ENCODE data around the gene SLC7A14.

The SLC7A14 gene

GRCh38 chr3:170437176-170437575 is 148.7 kb downstream of the SLC7A14 start (continued):
- TF ChIP-seq, protein P1, sequence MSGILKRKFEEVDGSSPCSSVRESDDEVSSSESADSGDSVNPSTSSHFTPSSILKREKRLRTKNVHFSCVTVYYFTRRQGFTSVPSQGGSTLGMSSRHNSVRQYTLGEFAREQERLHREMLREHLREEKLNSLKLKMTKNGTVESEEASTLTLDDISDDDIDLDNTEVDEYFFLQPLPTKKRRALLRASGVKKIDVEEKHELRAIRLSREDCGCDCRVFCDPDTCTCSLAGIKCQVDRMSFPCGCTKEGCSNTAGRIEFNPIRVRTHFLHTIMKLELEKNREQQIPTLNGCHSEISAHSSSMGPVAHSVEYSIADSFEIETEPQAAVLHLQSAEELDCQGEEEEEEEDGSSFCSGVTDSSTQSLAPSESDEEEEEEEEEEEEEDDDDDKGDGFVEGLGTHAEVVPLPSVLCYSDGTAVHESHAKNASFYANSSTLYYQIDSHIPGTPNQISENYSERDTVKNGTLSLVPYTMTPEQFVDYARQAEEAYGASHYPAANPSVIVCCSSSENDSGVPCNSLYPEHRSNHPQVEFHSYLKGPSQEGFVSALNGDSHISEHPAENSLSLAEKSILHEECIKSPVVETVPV (CRISPR knock-in tag; IDR thresholded peaks at IDR 0.05): no peak

- TF ChIP-seq ZNF8 (CRISPR knock-in tag; IDR thresholded peaks at IDR 0.05) (no peak), PATZ1 (CRISPR knock-in tag; IDR thresholded peaks at IDR 0.05; ENCODE audit: borderline replicate concordance) (no peak), GLIS3 (CRISPR knock-in tag; IDR thresholded peaks at IDR 0.05) (no peak), ZFP30 (CRISPR knock-in tag; IDR thresholded peaks at IDR 0.05) (no peak), ZC3H10 (CRISPR knock-in tag; IDR thresholded peaks at IDR 0.05) (no peak), CREB5 (CRISPR knock-in tag; IDR thresholded peaks at IDR 0.05; ENCODE audit: low read depth) (no peak), ZFP3 (CRISPR knock-in tag; IDR thresholded peaks at IDR 0.05) (no peak), ARNTL (CRISPR knock-in tag; IDR thresholded peaks at IDR 0.05; ENCODE audit: borderline replicate concordance, low read depth) (no peak), ZNF565 (CRISPR knock-in tag; conservative IDR thresholded peaks at IDR 0.05; ENCODE audit: low read depth) (no peak), BACH2 (CRISPR knock-in tag; IDR thresholded peaks at IDR 0.05; ENCODE audit: borderline replicate concordance) (no peak), OSR1 (CRISPR knock-in tag; IDR thresholded peaks at IDR 0.05) (no peak), TOX (CRISPR knock-in tag; IDR thresholded peaks at IDR 0.05; ENCODE audit: borderline replicate concordance) (no peak), ISL1 (CRISPR knock-in tag; IDR thresholded peaks at IDR 0.05) (no peak), TCF4 (CRISPR knock-in tag; IDR thresholded peaks at IDR 0.05; ENCODE audit: borderline replicate concordance) (no peak), CSDC2 (CRISPR knock-in tag; IDR thresholded peaks at IDR 0.05) (no peak), POU6F1 (CRISPR knock-in tag; IDR thresholded peaks at IDR 0.05; ENCODE audit: borderline replicate concordance, low read depth) (no peak)
- TF ChIP-seq, protein P1 (CRISPR knock-in tag; IDR thresholded peaks at IDR 0.05): no peak
- TF ChIP-seq, protein P2, sequence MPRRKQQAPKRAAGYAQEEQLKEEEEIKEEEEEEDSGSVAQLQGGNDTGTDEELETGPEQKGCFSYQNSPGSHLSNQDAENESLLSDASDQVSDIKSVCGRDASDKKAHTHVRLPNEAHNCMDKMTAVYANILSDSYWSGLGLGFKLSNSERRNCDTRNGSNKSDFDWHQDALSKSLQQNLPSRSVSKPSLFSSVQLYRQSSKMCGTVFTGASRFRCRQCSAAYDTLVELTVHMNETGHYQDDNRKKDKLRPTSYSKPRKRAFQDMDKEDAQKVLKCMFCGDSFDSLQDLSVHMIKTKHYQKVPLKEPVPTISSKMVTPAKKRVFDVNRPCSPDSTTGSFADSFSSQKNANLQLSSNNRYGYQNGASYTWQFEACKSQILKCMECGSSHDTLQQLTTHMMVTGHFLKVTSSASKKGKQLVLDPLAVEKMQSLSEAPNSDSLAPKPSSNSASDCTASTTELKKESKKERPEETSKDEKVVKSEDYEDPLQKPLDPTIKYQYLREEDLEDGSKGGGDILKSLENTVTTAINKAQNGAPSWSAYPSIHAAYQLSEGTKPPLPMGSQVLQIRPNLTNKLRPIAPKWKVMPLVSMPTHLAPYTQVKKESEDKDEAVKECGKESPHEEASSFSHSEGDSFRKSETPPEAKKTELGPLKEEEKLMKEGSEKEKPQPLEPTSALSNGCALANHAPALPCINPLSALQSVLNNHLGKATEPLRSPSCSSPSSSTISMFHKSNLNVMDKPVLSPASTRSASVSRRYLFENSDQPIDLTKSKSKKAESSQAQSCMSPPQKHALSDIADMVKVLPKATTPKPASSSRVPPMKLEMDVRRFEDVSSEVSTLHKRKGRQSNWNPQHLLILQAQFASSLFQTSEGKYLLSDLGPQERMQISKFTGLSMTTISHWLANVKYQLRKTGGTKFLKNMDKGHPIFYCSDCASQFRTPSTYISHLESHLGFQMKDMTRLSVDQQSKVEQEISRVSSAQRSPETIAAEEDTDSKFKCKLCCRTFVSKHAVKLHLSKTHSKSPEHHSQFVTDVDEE (CRISPR knock-in tag; IDR thresholded peaks at IDR 0.05): no peak
- ATAC-seq: no peak
Measured at GRCh38 chr3:170436697-170437096, 149.2 kb downstream of the SLC7A14 start.

GRCh38 chr3:170432416-170432815 is 153.5 kb downstream of the SLC7A14 start:
- ATAC-seq: no peak
- no peak for TF ChIP-seq GLIS3 (CRISPR knock-in tag; IDR thresholded peaks at IDR 0.05)
- TF ChIP-seq RARB (CRISPR knock-in tag; IDR thresholded peaks at IDR 0.05): no peak
- TF ChIP-seq ESRRG (CRISPR knock-in tag; IDR thresholded peaks at IDR 0.05): no peak
- TF ChIP-seq ZNF70 (CRISPR knock-in tag; IDR thresholded peaks at IDR 0.05): no peak
- no peak for TF ChIP-seq TOX (CRISPR knock-in tag; IDR thresholded peaks at IDR 0.05; ENCODE audit: borderline replicate concordance)
- no peak for TF ChIP-seq SNAI2 (CRISPR knock-in tag; IDR thresholded peaks at IDR 0.05)
- no peak for TF ChIP-seq PPARA (CRISPR knock-in tag; IDR thresholded peaks at IDR 0.05; ENCODE audit: borderline replicate concordance)
- TF ChIP-seq ISL1 (CRISPR knock-in tag; IDR thresholded peaks at IDR 0.05): no peak
- no peak for TF ChIP-seq ZNF8 (CRISPR knock-in tag; IDR thresholded peaks at IDR 0.05)

All from SK-N-SH treated with all-trans-retinoic acid at 6 μM for 48 hours (cell line).